COLO668 (cell line): ENCODE results near the gene RRP8.

Experiments
- DNase-seq: peaks from one replicate; lab custom pipeline; 2025; ENCODE audit not compliant: unreplicated experiment; lab: John Stamatoyannopoulos, UW

The RRP8 gene

GRCh38 chr11:6602096-6602940, 1.1 kb downstream of the RRP8 start:
- no peak for DNase-seq

DNA sequence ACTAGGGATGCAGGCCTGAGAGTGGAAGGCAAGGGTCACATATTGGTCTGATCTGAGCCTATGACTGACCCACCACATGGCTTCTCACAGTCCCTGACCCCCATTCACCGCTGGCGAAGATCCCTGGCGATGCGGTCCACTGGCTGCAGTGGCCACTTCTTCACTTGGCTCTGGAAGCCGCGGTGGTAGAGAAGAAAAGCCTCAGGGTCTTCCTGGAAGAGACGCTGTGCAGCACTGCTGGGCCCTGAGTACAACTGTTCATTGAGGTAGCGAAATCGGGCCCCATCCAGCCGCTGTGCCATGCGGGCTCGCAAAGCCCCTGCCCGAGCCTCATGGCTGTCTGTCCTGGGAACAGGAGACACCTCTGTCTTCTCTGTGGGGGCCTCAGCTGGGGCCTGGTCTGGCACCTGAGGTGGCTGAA, 2.4 kb downstream of the RRP8 start:
- DNase-seq = no peak

- DNase-seq = no peak
These were observed 3.5 kb downstream of the RRP8 start for GRCh38 chr11:6599881-6600390.

DNA sequence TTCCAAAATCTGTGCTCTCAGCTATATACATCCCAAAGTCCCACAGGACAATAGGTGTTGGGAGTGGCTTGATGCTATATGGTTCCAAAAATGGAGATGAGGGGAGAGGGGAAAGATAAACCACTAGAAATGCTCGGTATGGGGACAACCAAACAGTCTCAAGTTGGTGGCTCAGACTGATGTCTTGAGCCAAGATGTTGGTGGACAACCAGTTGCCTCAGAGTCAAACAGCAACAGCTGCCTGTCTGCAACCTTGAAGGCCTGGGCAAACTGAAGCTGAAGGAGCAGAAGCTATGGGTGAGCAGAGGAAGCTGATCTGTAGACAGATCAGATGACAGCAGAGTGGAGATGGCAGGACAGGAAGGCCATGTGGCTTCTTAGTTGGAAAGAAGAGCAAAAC, 4.0 kb downstream of the RRP8 start:
- DNase-seq = no peak

- DNase-seq = no peak
These were observed 4.9 kb downstream of the RRP8 start for GRCh38 chr11:6598555-6598954.

GRCh38 chr11:6596239-6596877, 7.1 kb downstream of the RRP8 start:
- no peak for DNase-seq

- no peak for DNase-seq
These were observed 9.2 kb downstream of the RRP8 start for GRCh38 chr11:6594142-6594768.

- no peak for DNase-seq
These were observed 15.4 kb downstream of the RRP8 start for GRCh38 chr11:6588018-6588417.

GRCh38 chr11:6587360-6587953, 16.0 kb downstream of the RRP8 start:
- DNase-seq = no peak

DNA sequence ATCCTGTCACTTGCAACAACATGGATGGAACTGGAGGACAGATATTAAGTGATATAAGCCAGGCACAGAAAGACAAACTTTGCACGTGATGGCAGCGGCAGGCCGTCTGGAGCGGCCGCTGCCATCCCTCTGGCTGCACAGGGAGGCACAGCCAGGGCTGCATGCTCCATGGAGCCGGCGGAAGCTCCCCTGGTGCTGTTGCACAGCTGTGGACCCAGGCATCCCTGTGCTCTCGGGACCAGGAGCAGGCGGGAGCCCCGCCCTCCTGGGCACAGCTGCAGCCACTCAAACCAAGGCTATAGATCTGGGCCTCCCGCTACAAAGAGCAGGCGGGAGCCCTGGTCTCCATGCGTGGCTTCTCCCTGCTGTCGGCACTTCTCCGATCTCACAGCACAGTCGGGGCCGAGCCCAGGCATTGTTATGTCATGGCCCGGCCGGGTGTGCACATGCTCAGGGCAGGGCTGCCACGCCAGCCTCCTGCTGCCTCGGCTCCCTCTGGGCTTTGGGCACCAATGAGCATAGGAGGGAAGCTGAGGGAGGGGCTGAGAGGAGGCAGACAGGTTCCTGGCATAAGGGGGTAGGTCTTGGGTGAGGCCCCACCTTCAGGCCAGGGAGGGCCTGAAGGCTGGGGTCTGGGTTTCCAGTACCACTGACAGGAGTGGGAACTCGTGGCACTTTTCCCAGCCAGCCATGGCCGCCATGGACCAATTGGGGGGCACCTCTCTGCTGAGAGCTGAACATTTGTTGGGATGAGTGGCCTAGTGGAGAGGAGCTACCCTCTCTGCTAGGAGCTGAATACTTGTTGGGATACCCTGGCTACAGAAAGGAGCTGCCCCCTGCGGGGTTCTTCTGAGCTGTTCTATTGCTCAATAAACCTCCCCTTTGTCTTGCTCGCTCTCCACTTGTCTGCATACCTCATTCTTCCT, 16.7 kb downstream of the RRP8 start:
- DNase-seq = no peak

GRCh38 chr11:6584528-6584927, 18.9 kb downstream of the RRP8 start:
- no peak for DNase-seq

DNA sequence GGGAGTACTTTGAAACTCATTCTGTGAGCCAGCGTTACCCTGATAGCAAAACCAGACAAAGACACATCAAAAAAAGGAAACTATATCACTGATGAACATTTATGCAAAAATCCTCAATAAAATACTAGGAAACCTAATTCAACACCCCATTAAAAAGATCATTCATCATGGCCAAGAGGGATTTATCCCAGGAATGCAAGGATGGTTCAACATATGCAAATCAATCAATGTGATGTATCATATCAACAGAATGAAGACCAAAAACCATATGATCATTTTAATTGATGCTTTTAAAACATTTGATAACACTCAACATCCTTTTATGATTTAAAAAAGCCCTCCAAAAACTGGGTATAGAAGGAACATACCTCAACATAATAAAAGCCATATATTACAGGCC, 19.8 kb downstream of the RRP8 start:
- no peak for DNase-seq

DNA sequence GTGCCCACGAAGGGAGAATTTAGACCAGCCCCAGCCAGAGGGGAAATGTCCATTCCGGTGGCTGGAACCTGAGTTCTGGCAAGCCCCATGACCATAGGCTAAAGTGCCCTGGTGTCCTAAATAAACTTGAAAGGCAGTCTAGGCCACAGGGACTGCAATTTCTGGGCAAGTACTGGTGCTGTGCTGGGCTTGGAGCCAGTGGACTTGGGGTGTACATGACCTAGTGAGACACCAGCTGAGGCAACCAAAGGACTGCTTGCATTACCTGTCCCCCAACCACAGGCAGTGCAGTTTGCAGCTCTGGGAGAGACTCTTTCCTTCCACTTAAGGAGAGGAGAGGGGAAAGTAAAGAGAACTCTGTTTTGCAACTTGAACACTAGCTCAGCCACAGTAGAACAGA, 23.7 kb downstream of the RRP8 start:
- no peak for DNase-seq

DNA sequence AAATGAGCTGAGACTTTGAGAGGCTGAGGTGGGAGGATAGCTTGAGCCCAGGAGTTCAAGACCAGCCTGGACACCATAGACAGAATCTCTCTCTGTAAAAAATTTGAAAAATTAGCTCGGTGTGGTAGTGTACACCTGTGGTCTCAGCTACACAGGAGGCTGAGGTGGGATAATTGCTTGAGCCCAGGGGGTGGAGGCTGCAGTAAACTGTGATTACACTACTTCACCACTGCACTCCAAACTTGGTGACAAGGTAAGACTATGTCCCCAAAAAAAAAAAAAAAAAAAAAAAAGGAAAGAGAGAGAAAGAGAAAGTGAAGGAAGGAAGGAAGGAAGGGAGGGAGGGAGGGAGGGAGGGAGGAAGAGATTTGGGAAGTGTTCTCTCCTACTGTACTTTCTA, 25.3 kb downstream of the RRP8 start:
- no peak for DNase-seq

GRCh38 chr11:6576471-6577373, 26.7 kb downstream of the RRP8 start:
- DNase-seq = no peak

DNA sequence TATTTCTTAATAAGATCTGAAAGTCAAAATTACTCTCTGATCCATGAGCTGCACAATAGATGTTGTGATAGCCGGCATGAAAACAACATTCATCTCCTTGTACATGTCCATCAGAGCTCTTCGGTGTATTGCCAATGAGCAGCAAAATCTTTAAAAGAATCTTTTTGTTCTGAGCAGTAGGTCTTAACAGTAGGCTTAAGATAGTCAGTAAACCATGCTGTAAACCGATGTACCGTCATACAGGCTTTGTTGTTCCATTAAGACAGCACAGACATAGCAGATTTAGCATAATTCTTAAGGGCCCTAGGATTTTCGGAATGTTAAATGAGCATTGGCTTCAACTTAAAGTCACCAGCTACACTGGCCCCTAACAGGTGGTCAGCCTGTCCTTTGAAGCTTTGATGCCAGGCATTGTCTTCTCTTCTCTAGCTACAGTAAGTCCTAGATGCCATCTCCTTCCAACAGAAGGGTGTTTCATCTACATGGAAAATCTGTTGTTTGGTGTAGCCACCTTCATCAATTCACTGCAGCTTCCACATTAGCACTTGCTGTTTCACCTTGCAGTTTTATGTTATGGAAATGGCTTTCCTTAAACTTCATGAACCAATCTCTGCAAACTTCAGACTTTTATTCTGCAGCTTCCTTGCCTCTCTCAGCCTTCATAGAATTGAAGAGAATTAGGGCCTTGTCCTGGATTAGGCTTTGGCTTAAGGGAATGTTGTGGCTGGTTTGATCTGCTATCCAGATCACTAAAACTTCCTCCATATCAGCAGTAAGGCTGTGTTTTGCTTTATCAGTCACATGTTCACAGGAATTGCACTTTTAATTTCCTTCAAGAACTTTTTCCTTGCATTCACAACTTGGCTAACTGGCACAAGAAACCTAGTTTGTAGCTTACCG, 28.4 kb downstream of the RRP8 start:
- DNase-seq = no peak

DNA sequence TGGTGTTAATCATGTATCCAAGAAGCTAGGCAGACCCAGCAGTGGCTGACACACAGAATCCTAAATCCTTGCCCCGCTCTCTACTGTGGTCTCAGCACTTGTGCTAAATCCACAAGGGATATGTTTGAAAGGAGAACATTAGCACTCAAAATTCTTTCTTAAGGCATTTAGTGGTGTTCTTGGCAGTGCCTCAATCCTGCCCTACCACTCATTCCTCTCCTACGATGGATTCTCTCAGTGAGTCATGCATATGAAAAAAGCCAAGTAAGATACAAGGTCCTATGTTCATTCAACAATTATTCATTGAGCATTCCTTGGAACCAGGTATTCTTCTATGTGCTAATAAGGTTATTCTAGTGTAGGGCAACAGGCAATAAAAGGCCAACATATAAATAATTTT, 31.2 kb downstream of the RRP8 start:
- DNase-seq = no peak

DNA sequence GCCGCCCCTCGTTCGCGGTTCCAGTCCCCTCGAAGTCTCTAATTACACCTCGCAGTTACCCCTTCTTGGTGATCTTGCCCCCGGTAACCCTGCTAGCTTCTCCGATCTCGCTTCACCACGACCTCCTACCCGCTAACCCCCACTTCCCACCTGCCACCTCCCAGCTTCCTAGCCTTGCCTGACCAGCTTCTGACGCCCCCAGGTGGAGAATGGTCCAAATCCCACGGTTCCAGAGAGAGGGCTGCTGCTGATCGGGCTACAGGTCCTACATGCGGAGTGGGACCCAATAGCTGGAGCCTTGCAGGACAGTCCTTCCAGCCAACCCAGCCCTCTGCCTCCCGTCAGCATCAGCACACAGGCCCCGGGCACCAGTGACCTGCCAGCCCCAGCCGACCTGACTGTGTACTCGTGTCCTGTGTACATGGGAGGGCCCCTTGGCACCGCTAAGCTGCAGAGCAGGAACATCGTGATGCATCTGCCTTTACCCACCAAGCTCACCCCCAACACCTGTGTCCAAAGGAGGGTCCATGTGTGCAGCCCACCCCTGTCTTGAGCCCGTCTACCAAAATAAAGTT, 31.9 kb downstream of the RRP8 start:
- DNase-seq = no peak
